HG03571 (cell line): Measurements from ENCODE around the gene ING4.

Experiments used
- ATAC-seq: cut with Tn5 transposase; IDR thresholded peaks from one replicate; pipeline ENCODE4 v1.9.1; 2021; ENCODE audit not compliant: unreplicated experiment

ING4 gene

GRCh38 chr12:6688543-6688998, 25.7 kb upstream of the ING4 start:
- no peak for ATAC-seq

GRCh38 chr12:6685814-6686213, 22.9 kb upstream of the ING4 start:
- no peak for ATAC-seq

- ATAC-seq = no peak
Measured at GRCh38 chr12:6684609-6685008, 21.7 kb upstream of the ING4 start.

GRCh38 chr12:6676962-6677361, 14.0 kb upstream of the ING4 start:
- ATAC-seq = no peak

GRCh38 chr12:6672143-6672542, 9.2 kb upstream of the ING4 start:
- no peak for ATAC-seq

- no peak for ATAC-seq
Measured at GRCh38 chr12:6667559-6668210, 4.8 kb upstream of the ING4 start.

GRCh38 chr12:6666211-6666610, 3.3 kb upstream of the ING4 start:
- no peak for ATAC-seq

GRCh38 chr12:6664902-6665301, 2.0 kb upstream of the ING4 start:
- ATAC-seq = no peak

GRCh38 chr12:6662602-6662905, 365 bp downstream of the ING4 start:
- ATAC-seq = no peak

- no peak for ATAC-seq
Measured at GRCh38 chr12:6653987-6654386, 8.9 kb downstream of the ING4 start.

- no peak for ATAC-seq
Measured at GRCh38 chr12:6653342-6653741, 9.6 kb downstream of the ING4 start.

GRCh38 chr12:6652391-6652790, 10.5 kb downstream of the ING4 start:
- no peak for ATAC-seq

GRCh38 chr12:6650832-6651231, 12.1 kb downstream of the ING4 start:
- ATAC-seq = no peak

- ATAC-seq = no peak
Measured at GRCh38 chr12:6647083-6647604, 15.8 kb downstream of the ING4 start, which contains the start of gene ACRBP. Gene ACRBP (minus strand): TSS chr12:6647432. CDS start chr12:6647366, 66 bp downstream.

- ATAC-seq = no peak
Measured at GRCh38 chr12:6646276-6647082, 16.4 kb downstream of the ING4 start.

GRCh38 chr12:6644903-6645302, 18.0 kb downstream of the ING4 start:
- ATAC-seq = no peak

GRCh38 chr12:6644257-6644596, 18.7 kb downstream of the ING4 start:
- no peak for ATAC-seq

- ATAC-seq = no peak
Measured at GRCh38 chr12:6643569-6644256, 19.2 kb downstream of the ING4 start.

- ATAC-seq = no peak
Measured at GRCh38 chr12:6641131-6641530, 21.8 kb downstream of the ING4 start.

- ATAC-seq = no peak
Measured at GRCh38 chr12:6640497-6640896, 22.4 kb downstream of the ING4 start.

- no peak for ATAC-seq
Measured at GRCh38 chr12:6639151-6639801, 23.6 kb downstream of the ING4 start.
